Kidney (tissue), 14 donors: ENCODE measurements around the gene KIF26B. TPM values are rescaled to one million over a fixed set of nuclear protein-coding genes. Genes with fewer than 3 reads are reported as not detected.

Experiments
- DNase-seq, 5 donors: peaks; one replicate each; pipeline ENCODE4 v3.0.0-alpha.2; 2013 to 2020
- FAIRE-seq: peaks from 2 replicates; lab custom pipeline; 2012; peaks lifted over from hg19 to GRCh38; lab: Jason Lieb, UNC
- H3K27ac ChIP-seq, 2 donors: one replicate each; pipeline ENCODE4 v1.7.0; 2013; ENCODE audit warnings: low read depth in 2 of 2, low read length in 2 of 2, inconsistent platforms in 1 of 2
- H3K27me3 ChIP-seq: one replicate; pipeline ENCODE4 v1.7.1; 2013; ENCODE audit warnings: low read length, inconsistent platforms; ENCODE audit not compliant: control insufficient read depth, insufficient read depth
- H3K36me3 ChIP-seq, 3 donors: one replicate each; pipeline versions ENCODE4 v1.7.0 to v1.7.1; 2013; ENCODE audit warnings: low read length in 3 of 3, control low read depth in 1 of 3, inconsistent platforms in 1 of 3; ENCODE audit not compliant: insufficient read depth in 3 of 3, control insufficient read depth in 2 of 3
- H3K4me1 ChIP-seq, 3 donors: one replicate each; pipeline versions ENCODE4 v1.7.0 to v1.7.1; 2013; ENCODE audit warnings: low read length in 3 of 3, inconsistent platforms in 1 of 3, low read depth in 1 of 3; ENCODE audit not compliant: control insufficient read depth in 2 of 3, insufficient read depth in 2 of 3
- H3K4me3 ChIP-seq, 3 donors: one replicate each; pipeline versions ENCODE4 v1.7.0 to v1.8.1; 2013; ENCODE audit warnings: low read length in 3 of 3, control low read depth in 1 of 3, inconsistent platforms in 1 of 3
- H3K9ac ChIP-seq, 3 donors: one replicate each; pipeline versions ENCODE4 v1.7.0 to v1.7.1; 2013; ENCODE audit warnings: low read length in 3 of 3, control low read depth in 1 of 3, inconsistent platforms in 1 of 3
- H3K9me3 ChIP-seq, 3 donors: one replicate each; pipeline versions ENCODE4 v1.7.0 to v1.7.1; 2013; ENCODE audit warnings: low read length in 3 of 3, control low read depth in 1 of 3, inconsistent platforms in 1 of 3; ENCODE audit not compliant: control insufficient read depth in 2 of 3, insufficient read depth in 1 of 3
- intact Hi-C: fragments of 100-400 bp; cut with DNase I; formaldehyde crosslinking; loops from one replicate; pipeline ENCODE4 v1.11.1; 2022
- polyA plus RNA-seq: library from polyadenylated mRNA; stranded (reverse); fragments of 350-450 nt; fragmentation: Illumina TruSeq; extraction: RNeasy Lipid Tissue Mini Kit (QIAGEN cat#74804); gene quantifications from one replicate; pipeline ENCODE4 v1.2.3, GENCODE V29; 2014; ENCODE audit warnings: low read depth, low replicate concordance; ENCODE audit not compliant: insufficient read depth
- total RNA-seq: library from RNA; stranded (reverse); fragmentation: NEBNext Ultra II Directional; extraction: Animal tissue kit (Norgen Biotek cat#: 25700); gene quantifications from one replicate; pipeline ENCODE4 v1.2.1, GENCODE V29; 2021
- TF ChIP-seq, protein P1 (sequence below): IDR thresholded peaks from 3 replicates; pipeline ENCODE4 v1.5.1; 2012; ENCODE audit warnings: mild to moderate bottlenecking, moderate library complexity, borderline replicate concordance; ENCODE audit not compliant: insufficient read depth; ENCODE audit errors: extremely low read depth
- donor health status: control.
- donor health status: control.
- donor health status: control.
- donor health status: control.
- donor health status: control.
- donor health status: DM: yes; HTN: yes; CAD: no.
- donor health status: Normal renal cell carcinoma (clear cell type).

KIF26B gene
- total and polyA plus RNA-seq, 2 donors from 2014 or later = 0.52 to 10.7 TPM

DNA sequence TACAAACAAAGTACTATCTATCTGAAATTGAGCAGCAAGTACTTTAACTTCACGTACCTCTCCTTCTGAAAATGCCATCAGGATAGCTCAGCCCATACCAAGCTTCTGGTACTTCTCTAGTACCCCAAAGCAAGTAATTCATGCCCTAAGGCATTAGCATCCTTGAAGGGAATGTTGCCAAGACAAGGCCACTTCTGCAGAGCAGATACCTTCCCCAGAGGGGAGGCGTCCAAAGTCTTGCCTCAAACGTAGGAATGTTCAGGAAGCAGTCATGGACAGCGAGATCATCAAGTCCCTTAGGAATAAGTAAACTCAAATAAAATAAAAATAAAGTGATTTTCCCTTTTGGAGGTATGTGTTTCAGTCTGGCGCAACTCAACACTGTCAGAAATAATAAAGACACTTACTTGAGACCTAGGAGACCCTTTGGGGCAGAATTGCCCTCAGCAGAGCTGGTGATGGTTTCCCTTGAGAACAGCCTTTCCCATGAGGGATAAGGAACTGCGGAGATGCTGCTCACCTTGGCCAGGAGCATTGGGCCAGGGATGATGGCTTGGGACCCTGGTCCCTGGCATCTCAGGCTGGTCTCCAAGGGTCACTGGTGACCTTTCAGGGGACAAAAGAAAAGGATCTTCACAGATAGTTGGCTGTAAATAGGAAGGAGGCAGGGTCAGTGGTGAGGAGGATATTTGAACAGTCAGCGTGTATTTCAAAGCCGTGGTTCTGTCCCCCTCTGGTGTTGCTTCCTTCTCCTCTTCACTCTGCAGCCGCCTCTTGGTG, 522.9 kb downstream of the KIF26B start:
- DNase-seq (no peak), FAIRE-seq (no peak)
- H3K4me3 ChIP-seq = no peak overlapping the region
- H3K9me3 ChIP-seq = no peaks in the 10 kb centered on the region
- H3K9ac ChIP-seq = no peak overlapping the region
- H3K4me1 ChIP-seq = no peaks in the 10 kb centered on the region
- H3K27ac ChIP-seq = no peak overlapping the region
- intact Hi-C loops = no loop called here
- TF ChIP-seq, protein P1, sequence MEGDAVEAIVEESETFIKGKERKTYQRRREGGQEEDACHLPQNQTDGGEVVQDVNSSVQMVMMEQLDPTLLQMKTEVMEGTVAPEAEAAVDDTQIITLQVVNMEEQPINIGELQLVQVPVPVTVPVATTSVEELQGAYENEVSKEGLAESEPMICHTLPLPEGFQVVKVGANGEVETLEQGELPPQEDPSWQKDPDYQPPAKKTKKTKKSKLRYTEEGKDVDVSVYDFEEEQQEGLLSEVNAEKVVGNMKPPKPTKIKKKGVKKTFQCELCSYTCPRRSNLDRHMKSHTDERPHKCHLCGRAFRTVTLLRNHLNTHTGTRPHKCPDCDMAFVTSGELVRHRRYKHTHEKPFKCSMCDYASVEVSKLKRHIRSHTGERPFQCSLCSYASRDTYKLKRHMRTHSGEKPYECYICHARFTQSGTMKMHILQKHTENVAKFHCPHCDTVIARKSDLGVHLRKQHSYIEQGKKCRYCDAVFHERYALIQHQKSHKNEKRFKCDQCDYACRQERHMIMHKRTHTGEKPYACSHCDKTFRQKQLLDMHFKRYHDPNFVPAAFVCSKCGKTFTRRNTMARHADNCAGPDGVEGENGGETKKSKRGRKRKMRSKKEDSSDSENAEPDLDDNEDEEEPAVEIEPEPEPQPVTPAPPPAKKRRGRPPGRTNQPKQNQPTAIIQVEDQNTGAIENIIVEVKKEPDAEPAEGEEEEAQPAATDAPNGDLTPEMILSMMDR = no peak
- H3K36me3 ChIP-seq = no peaks in the 10 kb centered on the region
- no peaks in the 10 kb centered on the region for H3K27me3 ChIP-seq

DNA sequence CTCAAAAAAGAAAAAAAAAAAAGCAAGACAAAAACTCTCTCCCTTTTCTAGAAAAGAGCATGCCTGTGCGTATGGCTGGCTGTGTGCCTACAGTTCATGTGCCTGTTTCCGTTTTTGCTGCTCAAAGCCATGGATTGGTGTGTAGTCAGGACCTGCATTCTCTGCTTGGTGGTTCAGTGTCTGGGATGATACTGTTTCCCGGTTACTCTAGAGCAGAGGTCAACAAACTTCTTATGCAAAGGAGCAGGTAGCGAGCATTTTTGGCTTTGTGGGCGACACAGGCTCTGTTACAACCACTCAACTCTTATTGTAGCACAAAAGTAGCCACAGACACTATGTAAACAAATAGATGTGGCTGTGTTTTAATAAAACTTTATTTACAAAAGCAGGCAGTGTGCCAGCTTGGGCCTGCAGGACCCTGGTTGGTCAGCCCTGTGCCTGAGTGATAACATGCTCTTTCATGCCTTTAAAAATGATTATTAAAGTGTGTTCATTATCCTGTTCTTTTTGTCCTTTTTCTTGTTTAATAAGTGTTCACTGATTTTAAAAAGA, 524.2 kb downstream of the KIF26B start:
- Histone ChIP-seq H3K4me1 (no peaks in the 10 kb centered on the region), H3K36me3 (no peaks in the 10 kb centered on the region), H3K27ac (no peak overlapping the region), H3K9ac (no peak overlapping the region), H3K9me3 (no peaks in the 10 kb centered on the region), H3K27me3 (no peaks in the 10 kb centered on the region), H3K4me3 (no peak overlapping the region)
- TF ChIP-seq, protein P1 = no peak
- DNase-seq = no peak
- intact Hi-C loops = no loop called here
- FAIRE-seq = no peak

DNA sequence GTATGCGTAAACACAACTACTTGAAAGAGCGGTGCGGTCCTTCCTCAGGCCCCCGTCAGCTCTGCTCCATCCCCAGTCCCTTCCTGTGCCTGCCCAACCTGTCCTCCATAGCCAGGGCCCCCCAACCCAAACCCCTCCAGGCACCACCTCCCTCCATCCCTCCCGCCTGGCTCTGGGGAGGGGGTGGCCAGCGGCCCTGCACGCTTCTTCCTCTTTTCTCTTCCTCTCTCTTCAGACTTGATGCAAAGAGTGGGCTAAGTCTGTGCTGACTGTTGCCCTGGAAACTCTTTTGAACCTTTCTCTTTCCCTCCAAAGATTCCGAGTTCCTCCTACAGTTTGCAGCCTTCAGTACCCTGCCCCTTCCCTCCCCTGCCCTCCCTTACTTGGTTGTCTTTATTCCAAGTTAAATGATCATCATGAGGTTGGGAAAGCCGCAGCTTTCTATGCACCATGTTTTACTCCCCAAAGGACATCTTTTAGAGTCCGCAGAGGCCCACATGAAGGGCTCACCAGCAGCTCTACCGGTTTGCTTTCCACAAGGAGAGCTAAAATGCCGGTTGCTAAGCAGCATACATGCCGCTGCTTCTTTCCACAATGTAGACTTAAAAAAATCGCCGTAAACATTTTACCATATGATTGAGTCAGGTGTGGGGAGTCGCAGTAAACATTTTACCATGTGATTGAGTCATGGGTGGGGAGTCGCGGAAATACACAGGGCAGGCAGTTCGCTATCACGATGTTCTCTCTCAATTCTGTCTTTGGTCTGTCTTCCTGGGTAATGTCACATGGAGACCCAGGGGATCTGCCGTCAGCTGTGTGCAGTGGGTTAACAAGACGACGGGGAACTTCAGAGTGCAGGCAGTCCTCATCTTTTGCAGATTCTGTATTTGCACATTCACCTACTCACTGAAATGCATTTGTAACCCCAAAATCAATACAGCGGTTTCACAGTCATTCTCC, 525.3 kb downstream of the KIF26B start:
- TF ChIP-seq, protein P1 = no peak
- Histone ChIP-seq H3K9ac (no peak overlapping the region), H3K4me1 (no peaks in the 10 kb centered on the region), H3K9me3 (no peaks in the 10 kb centered on the region), H3K27me3 (no peaks in the 10 kb centered on the region), H3K36me3 (no peaks in the 10 kb centered on the region), H3K4me3 (no peak overlapping the region), H3K27ac (no peak overlapping the region)
- intact Hi-C loops = no loop called here
- DNase-seq = no peak
- FAIRE-seq = no peak
